ENCODE results near the gene POLR3GL. TPM values are rescaled to one million over a fixed set of nuclear protein-coding genes. Genes with fewer than 3 reads are reported as not detected.

Gene POLR3GL
- total and polyA plus RNA-seq, 10 of the 15 experiments (the other 5 are each of a cell fraction or from before 2014, with no cell fraction given), result 12.8 to 47.0 (median 26.6) TPM

DNA sequence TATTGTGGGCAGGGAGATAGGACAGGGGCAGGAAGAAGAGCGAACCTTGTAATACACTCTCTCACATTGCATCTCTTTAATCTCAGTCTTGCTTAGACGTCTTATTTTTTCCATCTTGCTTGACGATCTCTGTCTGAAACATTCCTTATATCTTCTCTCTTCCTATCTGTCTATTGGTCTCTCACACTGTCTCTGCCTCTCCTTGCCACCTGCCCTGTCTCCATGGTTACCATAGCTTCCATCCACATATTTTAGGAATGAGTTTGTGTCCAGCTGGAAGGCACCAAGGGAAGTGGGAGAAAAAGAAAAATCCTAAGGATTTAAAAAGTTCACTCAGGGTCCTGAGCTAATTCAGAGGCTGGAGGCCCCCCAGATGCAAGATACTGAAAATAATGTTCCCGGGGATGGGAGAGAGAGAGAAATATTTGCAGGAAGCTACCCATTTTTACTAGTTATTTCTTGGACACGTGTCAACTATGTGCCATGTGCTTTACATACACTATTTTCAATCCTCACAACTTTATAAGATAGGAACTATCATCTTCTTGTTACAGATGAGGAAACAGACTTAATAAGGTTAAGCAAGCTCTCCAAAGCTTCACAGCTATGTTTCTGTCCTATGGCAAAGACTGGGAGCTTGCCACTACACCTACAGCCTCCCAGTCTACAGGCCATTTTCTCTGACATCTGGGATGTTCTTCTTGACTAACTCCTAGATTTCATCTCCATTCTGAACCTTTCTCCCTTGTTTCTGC is 1.0 kb upstream of the POLR3GL start:
- in situ Hi-C loops (cut with MboI), result no loop called here
- peak overlapping the region; percentile 75 for H3K4me2 ChIP-seq (ENCODE audit: control insufficient read depth, insufficient read depth)
- peak overlapping the region; percentile 79 for H3K4me3 ChIP-seq
- TF ChIP-seq LARP7 (IDR thresholded peaks at IDR 0.05), result no peak
- TF ChIP-seq BMI1 (IDR thresholded peaks at IDR 0.05; ENCODE audit: borderline replicate concordance), result peak; percentile 34; the same call in 1 of the 2 replicates
- ChIA-PET CTCF (interaction anchor here (0.5 to 4.8 kb wide), 15 partner anchors 10 to 119 kb away, joined by 3 to 65 read pairs (median 7); partner anchors contain the start of genes ITGA10, NUDT17, PIAS3 and RBM8A), POLR2A (interaction anchor here (1.0 to 6.0 kb wide), 19 partner anchors 8 to 139 kb away, joined by 4 to 102 read pairs (median 9); partner anchors contain the start of genes NUDT17, PEX11B, PIAS3 and POLR3C), SMC1A (ENCODE audit: uncharacterized antibody, unreplicated experiment) (interaction anchor here (0.5 to 7.9 kb wide), 17 partner anchors 7 to 82 kb away, joined by 3 to 93 read pairs (median 5); partner anchors contain the start of gene RBM8A), RAD21 (ENCODE audit: unreplicated experiment) (interaction anchor here (0.9 to 6.7 kb wide), 13 partner anchors 9 to 118 kb away, joined by 3 to 100 read pairs (median 7); partner anchors contain the start of genes NUDT17, PEX11B, PIAS3 and RBM8A)
- 64% methylated on average over 5 of the region's 5 CpGs for WGBS (ENCODE audit: insufficient coverage, insufficient replicate concordance, low lambda C conversion rate, missing lambda C conversion rate)
- no peaks in the 10 kb centered on the region for H4K20me1 ChIP-seq (ENCODE audit: control insufficient read depth, insufficient read depth)
- BruUV-seq (replicated peaks), result no TSS peak
- ATAC-seq (no peak), FAIRE-seq (peak; percentile 47), DNase-seq (ENCODE audit: low read depth, low spot score) (no peak)
- no peaks in the 10 kb centered on the region for H3K36me3 ChIP-seq (ENCODE audit: control insufficient read depth in 2 of 2, insufficient read depth in 2 of 2, low read length in 1 of 2)
- peaks cover 19% of the 10 kb centered on the region for H3K4me1 ChIP-seq (ENCODE audit: control insufficient read depth, insufficient read depth, low read length)
- H3K79me2 ChIP-seq (ENCODE audit: control insufficient read depth, insufficient read depth, low read length), result no peaks in the 10 kb centered on the region; the same call in 1 of the 2 replicates
- H3K27me3 ChIP-seq (replicated peaks in 1 of 2; ENCODE audit: control insufficient read depth in 2 of 2, insufficient read depth in 2 of 2, low read length in 1 of 2), result no peaks in the 10 kb centered on the region; a peak in 1 of 4 replicates
- H2AFZ ChIP-seq (ENCODE audit: control insufficient read depth, low read depth, low read length), result peak overlapping the region; percentile 99; the same call in 1 of the 2 replicates
- H3K9me3 ChIP-seq (replicated peaks; ENCODE audit: control insufficient read depth, insufficient read depth, low read length), result peaks cover 7% of the 10 kb centered on the region
- intact Hi-C loops (cut with micrococcal nuclease; ENCODE audit: unreplicated experiment), result loop anchor here (5.0 kb wide), 1 partner anchor 74 kb away; no protein-coding TSS in a partner anchor
- peak overlapping the region; percentile 70 for H3K9ac ChIP-seq (ENCODE audit: control insufficient read depth, insufficient read depth, low read length)
- peak overlapping the region; percentile 62; the same call in 1 of the 2 replicates for H3K27ac ChIP-seq (ENCODE audit: control insufficient read depth, insufficient read depth)

DNA sequence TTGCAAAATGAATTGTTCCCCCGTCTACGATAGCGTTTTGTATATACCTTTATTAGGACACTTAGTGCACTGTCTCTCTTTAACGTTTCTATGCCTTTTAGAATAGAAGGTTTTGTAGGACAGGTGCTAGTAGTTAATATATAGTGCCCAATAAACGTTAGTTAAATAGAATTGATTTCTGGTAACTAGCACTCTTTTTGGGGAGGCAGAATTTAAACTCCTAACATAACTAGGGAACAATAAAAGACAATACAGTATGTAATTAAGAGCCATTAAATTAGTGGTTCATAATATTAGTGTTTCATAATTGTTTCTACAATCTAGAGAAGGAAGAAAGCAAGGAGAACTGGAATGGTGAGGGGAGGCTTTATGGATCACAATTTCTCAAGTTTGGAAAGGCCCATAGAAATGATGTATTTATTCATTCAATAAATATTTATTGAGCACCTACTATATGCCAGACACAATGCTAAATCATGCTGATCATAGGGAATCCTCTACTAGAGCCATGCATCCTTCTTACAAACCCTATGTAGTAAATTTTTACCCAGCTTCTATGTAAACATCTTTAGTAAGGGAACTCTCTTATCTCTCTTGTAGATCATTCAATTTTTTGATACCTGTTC is 742 bp downstream of the POLR3GL start:
- Histone ChIP-seq H3K9me3 (replicated peaks; ENCODE audit: control insufficient read depth, insufficient read depth, low read length) (peaks cover 7% of the 10 kb centered on the region), H3K36me3 (ENCODE audit: control insufficient read depth in 2 of 2, insufficient read depth in 2 of 2, low read length in 1 of 2) (no peaks in the 10 kb centered on the region), H3K27me3 (replicated peaks in 1 of 2; ENCODE audit: control insufficient read depth in 2 of 2, insufficient read depth in 2 of 2, low read length in 1 of 2) (no peaks in the 10 kb centered on the region; a peak in 1 of 4 replicates), H4K20me1 (ENCODE audit: control insufficient read depth, insufficient read depth) (no peaks in the 10 kb centered on the region), H3K4me3 (peak overlapping the region; percentile 79), H2AFZ (ENCODE audit: control insufficient read depth, low read depth, low read length) (peak overlapping the region; percentile 99), H3K4me1 (ENCODE audit: control insufficient read depth, insufficient read depth, low read length) (peaks cover 19% of the 10 kb centered on the region), H3K27ac (ENCODE audit: control insufficient read depth, insufficient read depth) (peak overlapping the region; percentile 73), H3K79me2 (ENCODE audit: control insufficient read depth, insufficient read depth, low read length) (no peaks in the 10 kb centered on the region; the same call in 1 of the 2 replicates), H3K9ac (ENCODE audit: control insufficient read depth, insufficient read depth, low read length) (peak overlapping the region; percentile 70), H3K4me2 (ENCODE audit: control insufficient read depth, insufficient read depth) (peak overlapping the region; percentile 69)
- POLR2A ChIA-PET, result interaction anchor here (0.9 to 6.0 kb wide), 20 partner anchors 10 to 106 kb away, joined by 3 to 102 read pairs (median 9); partner anchors contain the start of genes PEX11B, PIAS3, RBM8A and TXNIP
- ATAC-seq (no peak), DNase-seq (ENCODE audit: low read depth, low spot score) (no peak), FAIRE-seq (peak; percentile 64)
- RAD21 ChIA-PET (ENCODE audit: unreplicated experiment), result interaction anchor here (0.6 to 6.7 kb wide), 16 partner anchors 11 to 119 kb away, joined by 3 to 100 read pairs (median 4); partner anchors contain the start of genes NUDT17, PEX11B, PIAS3 and RBM8A
- SMC1A ChIA-PET (ENCODE audit: uncharacterized antibody, unreplicated experiment), result interaction anchor here (0.6 to 7.9 kb wide), 15 partner anchors 12 to 138 kb away, joined by 3 to 93 read pairs (median 5); partner anchors contain the start of genes PIAS3 and RBM8A
- TF ChIP-seq SUZ12 (IDR thresholded peaks at IDR 0.05; ENCODE audit: unreplicated experiment) (no peak), POU2F2 (IDR thresholded peaks at IDR 0.05; ENCODE audit: borderline replicate concordance, low read depth, low read length) (no peak), WRNIP1 (IDR thresholded peaks at IDR 0.05; ENCODE audit: borderline replicate concordance, low read depth, low read length) (no peak), MYC (IDR thresholded peaks at IDR 0.05; ENCODE audit: insufficient read depth, insufficient read length, insufficient replicate concordance, low read length, severe bottlenecking) (no peak)
- TF ChIP-seq, protein P1, sequence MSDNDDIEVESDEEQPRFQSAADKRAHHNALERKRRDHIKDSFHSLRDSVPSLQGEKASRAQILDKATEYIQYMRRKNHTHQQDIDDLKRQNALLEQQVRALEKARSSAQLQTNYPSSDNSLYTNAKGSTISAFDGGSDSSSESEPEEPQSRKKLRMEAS (IDR thresholded peaks at IDR 0.05; ENCODE audit: low read depth, low read length), result no peak
- TF ChIP-seq, protein P2, sequence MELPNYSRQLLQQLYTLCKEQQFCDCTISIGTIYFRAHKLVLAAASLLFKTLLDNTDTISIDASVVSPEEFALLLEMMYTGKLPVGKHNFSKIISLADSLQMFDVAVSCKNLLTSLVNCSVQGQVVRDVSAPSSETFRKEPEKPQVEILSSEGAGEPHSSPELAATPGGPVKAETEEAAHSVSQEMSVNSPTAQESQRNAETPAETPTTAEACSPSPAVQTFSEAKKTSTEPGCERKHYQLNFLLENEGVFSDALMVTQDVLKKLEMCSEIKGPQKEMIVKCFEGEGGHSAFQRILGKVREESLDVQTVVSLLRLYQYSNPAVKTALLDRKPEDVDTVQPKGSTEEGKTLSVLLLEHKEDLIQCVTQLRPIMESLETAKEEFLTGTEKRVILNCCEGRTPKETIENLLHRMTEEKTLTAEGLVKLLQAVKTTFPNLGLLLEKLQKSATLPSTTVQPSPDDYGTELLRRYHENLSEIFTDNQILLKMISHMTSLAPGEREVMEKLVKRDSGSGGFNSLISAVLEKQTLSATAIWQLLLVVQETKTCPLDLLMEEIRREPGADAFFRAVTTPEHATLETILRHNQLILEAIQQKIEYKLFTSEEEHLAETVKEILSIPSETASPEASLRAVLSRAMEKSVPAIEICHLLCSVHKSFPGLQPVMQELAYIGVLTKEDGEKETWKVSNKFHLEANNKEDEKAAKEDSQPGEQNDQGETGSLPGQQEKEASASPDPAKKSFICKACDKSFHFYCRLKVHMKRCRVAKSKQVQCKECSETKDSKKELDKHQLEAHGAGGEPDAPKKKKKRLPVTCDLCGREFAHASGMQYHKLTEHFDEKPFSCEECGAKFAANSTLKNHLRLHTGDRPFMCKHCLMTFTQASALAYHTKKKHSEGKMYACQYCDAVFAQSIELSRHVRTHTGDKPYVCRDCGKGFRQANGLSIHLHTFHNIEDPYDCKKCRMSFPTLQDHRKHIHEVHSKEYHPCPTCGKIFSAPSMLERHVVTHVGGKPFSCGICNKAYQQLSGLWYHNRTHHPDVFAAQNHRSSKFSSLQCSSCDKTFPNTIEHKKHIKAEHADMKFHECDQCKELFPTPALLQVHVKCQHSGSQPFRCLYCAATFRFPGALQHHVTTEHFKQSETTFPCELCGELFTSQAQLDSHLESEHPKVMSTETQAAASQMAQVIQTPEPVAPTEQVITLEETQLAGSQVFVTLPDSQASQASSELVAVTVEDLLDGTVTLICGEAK (IDR thresholded peaks at IDR 0.05; ENCODE audit: borderline replicate concordance), result peak; percentile 62; the same call in 1 of the 2 replicates
- in situ Hi-C loops (cut with MboI) (no loop called here), intact Hi-C loops (cut with micrococcal nuclease; ENCODE audit: unreplicated experiment) (no loop called here)
- under 1% methylated on average over 5 of the region's 5 CpGs for WGBS (ENCODE audit: insufficient coverage, insufficient replicate concordance, low lambda C conversion rate, missing lambda C conversion rate)
- no TSS peak for BruUV-seq (replicated peaks)
- CTCF ChIA-PET, result interaction anchor here (0.8 to 4.8 kb wide), 14 partner anchors 9 to 120 kb away, joined by 3 to 65 read pairs (median 8); partner anchors contain the start of genes ITGA10, NUDT17, PIAS3 and RBM8A

Data from GM12878 (cell line).